Subcutaneous adipose tissue (tissue), 4 donors: ENCODE results near the gene MYH7. TPM values are rescaled to one million over a fixed set of nuclear protein-coding genes. Genes with fewer than 3 reads are reported as not detected.

ENCODE experiments used
- total RNA-seq, 4 donors: library from RNA; depleted of rRNA; stranded (reverse); fragments of >200 nt; gene quantifications; one replicate each; pipeline ENCODE4 v1.1.0, GENCODE V29; 2016
- TF ChIP-seq, protein P1 (sequence below): fragments of 450-650 bp; IDR thresholded peaks from one replicate; pipeline ENCODE4 v1.5.1; 2016; ENCODE audit warnings: low read depth, mild to moderate bottlenecking, control low read depth, antibody characterized with exemption, moderate library complexity

The MYH7 gene
- total RNA-seq, 4 donors from 2014 or later: not detected

DNA sequence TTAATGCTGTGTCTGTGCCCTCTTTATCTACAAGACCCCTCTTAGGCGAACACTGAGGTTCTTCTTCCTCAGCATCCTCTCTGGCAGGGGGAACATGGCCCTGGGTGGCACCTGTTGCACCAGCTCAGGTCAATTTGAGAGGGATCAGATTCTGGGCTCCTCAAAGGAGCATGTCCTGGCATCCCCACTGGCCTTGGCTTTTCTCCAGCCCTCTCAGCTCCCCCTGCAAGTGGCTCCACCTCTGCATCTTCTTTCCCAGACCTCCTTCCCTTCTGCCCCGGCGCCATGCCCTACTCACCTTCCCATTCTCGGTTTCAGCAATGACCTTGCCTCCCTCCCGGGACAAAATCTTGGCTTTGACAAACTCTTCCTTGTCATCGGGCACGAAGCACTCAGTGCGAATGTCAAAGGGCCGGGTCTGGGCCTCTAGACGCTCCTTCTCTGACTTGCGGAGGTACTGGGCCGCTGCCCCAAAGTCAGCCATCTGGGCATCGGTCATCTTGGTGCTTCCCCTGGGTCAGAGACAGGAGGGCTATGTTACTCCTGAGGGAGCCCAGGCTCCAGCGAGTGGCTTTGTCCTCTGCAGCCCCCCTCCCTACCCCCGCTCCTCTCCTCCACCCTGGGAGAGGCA is 28.6 kb downstream of the MYH7 start:
- TF ChIP-seq, protein P1, sequence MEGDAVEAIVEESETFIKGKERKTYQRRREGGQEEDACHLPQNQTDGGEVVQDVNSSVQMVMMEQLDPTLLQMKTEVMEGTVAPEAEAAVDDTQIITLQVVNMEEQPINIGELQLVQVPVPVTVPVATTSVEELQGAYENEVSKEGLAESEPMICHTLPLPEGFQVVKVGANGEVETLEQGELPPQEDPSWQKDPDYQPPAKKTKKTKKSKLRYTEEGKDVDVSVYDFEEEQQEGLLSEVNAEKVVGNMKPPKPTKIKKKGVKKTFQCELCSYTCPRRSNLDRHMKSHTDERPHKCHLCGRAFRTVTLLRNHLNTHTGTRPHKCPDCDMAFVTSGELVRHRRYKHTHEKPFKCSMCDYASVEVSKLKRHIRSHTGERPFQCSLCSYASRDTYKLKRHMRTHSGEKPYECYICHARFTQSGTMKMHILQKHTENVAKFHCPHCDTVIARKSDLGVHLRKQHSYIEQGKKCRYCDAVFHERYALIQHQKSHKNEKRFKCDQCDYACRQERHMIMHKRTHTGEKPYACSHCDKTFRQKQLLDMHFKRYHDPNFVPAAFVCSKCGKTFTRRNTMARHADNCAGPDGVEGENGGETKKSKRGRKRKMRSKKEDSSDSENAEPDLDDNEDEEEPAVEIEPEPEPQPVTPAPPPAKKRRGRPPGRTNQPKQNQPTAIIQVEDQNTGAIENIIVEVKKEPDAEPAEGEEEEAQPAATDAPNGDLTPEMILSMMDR: no peak

DNA sequence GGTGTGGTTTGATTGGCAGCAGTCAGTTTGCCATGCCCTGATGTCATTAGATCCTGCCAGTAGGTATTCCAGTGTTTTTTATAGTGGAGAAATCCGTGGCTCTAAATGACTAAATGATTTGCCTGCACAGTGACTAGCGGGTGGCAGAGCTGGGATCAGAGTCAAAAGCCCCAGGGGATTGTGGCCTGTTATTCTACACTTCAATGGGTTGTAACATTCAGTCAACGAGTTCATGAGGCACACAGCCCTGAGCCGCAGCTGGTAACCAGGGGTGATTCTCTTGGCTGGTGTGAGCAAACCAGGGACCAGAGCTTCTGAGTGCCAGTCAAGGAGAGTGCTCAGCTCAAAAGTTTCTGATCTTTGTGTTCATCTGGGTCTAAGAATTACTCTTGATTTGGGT is 29.2 kb downstream of the MYH7 start:
- TF ChIP-seq, protein P1: no peak

DNA sequence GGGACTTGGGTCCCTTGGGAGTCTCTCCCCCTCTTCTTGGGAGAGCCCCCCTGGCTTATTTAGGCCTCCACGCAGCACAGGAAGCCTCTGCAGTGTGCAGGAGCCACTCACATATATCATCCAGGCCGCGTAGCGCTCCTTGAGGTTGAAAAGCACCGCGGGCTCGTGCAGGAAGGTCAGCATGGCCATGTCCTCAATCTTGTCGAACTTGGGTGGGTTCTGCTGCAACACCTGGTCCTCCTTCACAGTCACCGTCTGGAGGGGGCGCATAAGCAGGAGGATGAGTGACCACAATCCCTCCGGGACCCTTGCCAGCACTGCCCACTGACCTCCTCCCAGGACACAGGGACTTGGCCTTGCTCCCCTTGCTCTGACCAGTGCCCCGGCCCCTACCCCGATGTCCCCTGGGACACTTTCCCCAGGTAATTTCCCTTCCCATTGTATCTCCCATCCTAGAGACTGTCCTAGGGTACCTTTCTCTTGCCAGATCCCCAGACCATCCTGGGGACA is 29.9 kb downstream of the MYH7 start:
- TF ChIP-seq, protein P1: no peak

DNA sequence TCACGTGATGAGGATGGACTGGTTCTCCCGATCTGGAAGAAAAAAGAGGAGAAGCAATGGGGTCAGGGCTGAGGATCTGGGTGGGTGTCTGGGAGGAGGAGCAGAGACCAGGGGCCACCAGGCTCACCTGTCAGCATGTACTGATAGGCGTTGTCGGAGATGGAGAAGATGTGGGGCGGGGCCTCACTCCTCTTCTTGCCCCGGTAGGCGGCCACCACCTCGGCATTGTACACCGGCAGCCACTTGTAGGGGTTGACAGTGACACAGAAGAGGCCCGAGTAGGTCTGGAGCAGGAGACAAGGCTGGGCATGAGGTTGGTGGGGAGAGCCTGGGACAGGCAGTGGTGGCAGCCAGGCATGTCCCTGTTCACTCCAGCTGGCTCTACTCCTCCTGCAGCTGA is 30.4 kb downstream of the MYH7 start:
- TF ChIP-seq, protein P1: no peak

DNA sequence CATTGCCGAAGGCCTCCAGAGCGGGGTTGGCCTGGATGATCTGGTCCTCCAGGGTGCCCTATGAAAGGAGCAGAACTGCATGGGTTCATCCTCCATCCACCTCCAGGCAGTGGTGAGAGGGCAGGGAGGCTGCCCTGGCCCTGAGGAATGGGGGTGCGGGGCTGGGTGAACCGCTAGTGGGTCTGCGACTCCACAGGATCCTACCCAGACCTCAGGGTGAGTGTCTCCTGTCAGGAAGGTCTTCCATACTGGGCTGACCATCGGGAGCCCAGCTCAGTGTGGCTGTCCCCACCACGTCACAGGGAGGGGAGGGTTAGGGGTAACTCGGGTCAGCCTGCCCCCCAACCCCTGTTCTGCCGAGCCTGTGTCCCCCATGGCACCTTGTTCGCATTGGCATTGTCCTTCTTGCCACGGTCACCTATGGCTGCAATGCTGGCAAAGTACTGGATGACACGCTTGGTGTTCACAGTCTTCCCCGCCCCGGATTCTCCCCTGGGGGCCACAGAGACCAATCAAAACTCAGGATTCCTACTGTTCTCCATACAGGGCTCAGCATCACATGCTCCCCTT is 31.0 kb downstream of the MYH7 start:
- TF ChIP-seq, protein P1: no peak

DNA sequence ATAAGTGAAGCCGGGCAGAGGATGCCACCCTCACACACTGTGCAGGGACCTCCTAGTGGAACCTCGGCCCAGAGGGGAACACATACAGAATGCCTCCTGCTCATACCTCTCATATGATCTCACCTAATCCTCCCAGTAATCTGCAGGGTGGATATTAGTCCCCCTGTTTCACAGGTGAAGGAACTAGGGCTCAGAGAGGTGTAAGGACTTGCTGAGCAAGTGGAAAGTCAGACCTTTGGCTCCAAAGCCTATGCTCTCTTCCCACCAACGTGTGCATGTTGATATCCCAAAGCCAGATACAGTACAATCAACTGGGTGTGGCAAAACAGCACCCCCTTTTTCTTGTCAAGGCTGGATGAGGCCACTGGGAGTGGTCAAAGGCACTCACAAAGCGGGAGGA is 31.6 kb downstream of the MYH7 start:
- TF ChIP-seq, protein P1: no peak

DNA sequence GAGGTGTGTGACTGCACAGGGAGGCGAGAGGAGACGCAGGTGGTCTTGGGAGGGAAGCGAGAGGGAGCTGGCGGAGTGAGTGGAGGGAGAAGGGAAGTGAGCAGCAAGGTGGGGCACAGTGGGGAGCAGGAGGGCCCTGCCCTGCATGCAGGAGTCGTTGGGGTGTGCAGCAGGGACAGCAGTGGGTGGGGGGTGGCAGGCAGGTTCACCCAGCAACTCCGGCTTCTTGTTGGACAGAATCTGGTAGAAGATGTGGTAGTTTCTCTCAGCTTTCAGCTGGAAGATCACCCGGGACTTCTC is 32.4 kb downstream of the MYH7 start:
- TF ChIP-seq, protein P1: no peak
